ENCODE measurements around the gene ZSWIM3. TPM values are rescaled to one million over a fixed set of nuclear protein-coding genes. Genes with fewer than 3 reads are reported as not detected.

The ZSWIM3 gene
- total and polyA plus RNA-seq, 7 donors, result 1.1 to 2.7 (median 1.5) TPM

- 92 to 98% (median 98%) methylated on average over 2 of the region's 2 CpGs for WGBS, 3 donors
- Histone ChIP-seq H3K4me3 (no peak overlapping the region), H3K27ac (no peak overlapping the region), H3K9me3 (no peaks in the 10 kb centered on the region), H3K36me3 (ENCODE audit: insufficient read depth in 1 of 2, low read depth in 1 of 2) (peaks cover 0 to 7% of the 10 kb centered on the region in 2 donors), H3K4me1 (peaks cover 12% of the 10 kb centered on the region), H3K27me3 (ENCODE audit: insufficient read depth in 3 of 3, low read length in 2 of 3) (peaks cover 0 to 17% (median 4%) of the 10 kb centered on the region in 3 donors)
- TF ChIP-seq CTCF (IDR thresholded peaks at IDR 0.05), result no peak
- ATAC-seq, result no peak
- no peak for DNase-seq
- intact Hi-C loops (cut with DNase I), result no loop called here
Observed at GRCh38 chr20:45908084-45908483, 50.7 kb downstream of the ZSWIM3 start.

DNA sequence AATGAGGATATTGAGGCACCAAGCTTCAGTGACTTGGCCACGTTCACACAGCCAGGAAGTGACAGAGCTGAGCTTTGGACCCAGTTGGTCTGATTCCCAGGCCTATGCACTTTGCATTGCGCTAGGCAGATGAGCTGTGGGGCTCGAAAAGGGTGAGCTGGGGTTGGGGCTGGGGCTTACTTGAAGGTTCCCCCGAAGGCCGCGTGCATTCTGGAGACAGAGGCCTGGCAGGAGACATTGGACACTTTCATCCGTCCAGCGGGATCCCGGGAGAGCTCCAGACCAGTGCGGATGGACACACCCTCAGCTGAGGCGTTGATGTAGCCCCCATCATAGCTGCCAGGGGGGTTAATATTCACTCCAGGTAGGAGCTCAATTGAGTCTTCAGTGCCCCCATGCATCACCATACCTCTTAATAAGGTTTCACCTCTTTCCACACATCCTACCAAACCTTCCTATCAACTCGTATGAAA is 52.0 kb downstream of the ZSWIM3 start:
- H3K27ac ChIP-seq, result no peak overlapping the region

DNA sequence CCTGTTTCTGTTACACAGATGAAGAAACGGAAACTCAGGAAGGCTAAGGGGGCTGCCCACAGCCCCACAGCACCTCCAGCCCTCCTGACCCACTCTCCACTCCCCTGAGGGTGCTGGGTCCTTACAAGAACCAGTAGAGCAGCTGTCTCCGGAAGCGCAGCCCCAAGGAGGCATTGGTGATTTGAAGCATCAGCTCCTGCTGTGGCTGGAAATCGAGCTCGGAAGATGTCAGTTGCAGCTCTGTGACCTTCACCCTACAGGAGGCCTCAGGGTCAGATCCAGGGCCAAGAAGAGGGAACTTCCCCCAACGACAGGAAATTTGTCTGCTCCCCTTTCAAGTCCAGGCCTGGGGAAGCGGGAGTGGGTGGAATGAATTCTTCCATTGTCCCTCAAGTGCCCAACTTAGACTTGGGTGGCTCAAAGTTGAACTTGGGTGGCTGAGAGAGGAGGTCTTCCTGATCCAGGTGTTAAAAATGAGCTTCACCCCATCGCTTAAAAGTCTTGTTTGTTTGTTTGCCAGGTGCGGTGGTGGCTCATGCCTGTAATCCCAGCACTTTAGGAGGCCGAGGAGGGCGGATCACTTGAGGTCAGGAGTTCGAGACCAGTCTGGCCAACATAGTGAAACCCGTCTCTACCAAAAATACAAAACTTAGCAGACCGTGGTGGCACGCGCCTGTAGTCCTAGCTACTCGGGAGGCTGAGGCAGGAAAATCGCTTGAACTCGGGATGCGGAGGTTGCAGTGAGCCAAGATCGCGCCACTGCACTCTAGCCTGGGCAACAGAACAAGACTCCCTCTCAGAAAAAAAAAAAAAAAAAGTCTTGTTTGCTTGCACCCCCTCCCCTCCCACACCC is 52.6 kb downstream of the ZSWIM3 start:
- TF ChIP-seq CTCF (IDR thresholded peaks at IDR 0.05), result no peak
- ATAC-seq (no peak), DNase-seq (no peak)
- intact Hi-C loops (cut with DNase I), result no loop called here
- peaks cover 0 to 17% (median 4%) of the 10 kb centered on the region in 3 donors for H3K27me3 ChIP-seq (ENCODE audit: insufficient read depth in 3 of 3, low read length in 2 of 3)
- H3K4me1 ChIP-seq, result peaks cover 12% of the 10 kb centered on the region
- H3K4me3 ChIP-seq, result peak overlapping the region; percentile 65
- H3K27ac ChIP-seq, result no peak overlapping the region
- no peaks in the 10 kb centered on the region for H3K9me3 ChIP-seq
- peaks cover 0 to 7% of the 10 kb centered on the region in 2 donors for H3K36me3 ChIP-seq (ENCODE audit: insufficient read depth in 1 of 2, low read depth in 1 of 2)
- 77 to 81% (median 79%) methylated on average over 21 to 22 of the region's 22 CpGs for WGBS, 3 donors

More for the DNA sequence above, 52.0 kb downstream of the ZSWIM3 start:
- ATAC-seq (no peak), DNase-seq (no peak)
- Histone ChIP-seq H3K36me3 (ENCODE audit: insufficient read depth in 1 of 2, low read depth in 1 of 2) (peaks cover 0 to 7% of the 10 kb centered on the region in 2 donors), H3K4me1 (peaks cover 12% of the 10 kb centered on the region), H3K27me3 (ENCODE audit: insufficient read depth in 3 of 3, low read length in 2 of 3) (peaks cover 0 to 17% (median 4%) of the 10 kb centered on the region in 3 donors), H3K9me3 (no peaks in the 10 kb centered on the region), H3K4me3 (peak overlapping the region; percentile 65)
- no peak for TF ChIP-seq CTCF (IDR thresholded peaks at IDR 0.05)
- intact Hi-C loops (cut with DNase I), result no loop called here
- WGBS, 3 donors, result 79 to 88% (median 86%) methylated on average over 12 of the region's 12 CpGs

- TF ChIP-seq CTCF (IDR thresholded peaks at IDR 0.05), result no peak
- Histone ChIP-seq H3K36me3 (ENCODE audit: insufficient read depth in 1 of 2, low read depth in 1 of 2) (peaks cover 0 to 3% of the 10 kb centered on the region in 2 donors), H3K27me3 (ENCODE audit: insufficient read depth in 3 of 3, low read length in 2 of 3) (peaks cover 0 to 17% (median 4%) of the 10 kb centered on the region in 3 donors), H3K4me3 (peak overlapping the region; percentile 65), H3K9me3 (no peaks in the 10 kb centered on the region), H3K27ac (peak overlapping the region; percentile 65), H3K4me1 (peaks cover 12% of the 10 kb centered on the region)
- peak; percentile 95 to 97 for DNase-seq
- WGBS, 3 donors, result 6 to 8% (median 8%) methylated on average over 43 of the region's 43 CpGs
- peak; percentile 83 to 89 (median 87) for ATAC-seq
- intact Hi-C loops (cut with DNase I), result no loop called here
Observed at GRCh38 chr20:45910670-45911485, 53.5 kb downstream of the ZSWIM3 start.
